ENCODE measurements around the gene COL5A1.

DNA sequence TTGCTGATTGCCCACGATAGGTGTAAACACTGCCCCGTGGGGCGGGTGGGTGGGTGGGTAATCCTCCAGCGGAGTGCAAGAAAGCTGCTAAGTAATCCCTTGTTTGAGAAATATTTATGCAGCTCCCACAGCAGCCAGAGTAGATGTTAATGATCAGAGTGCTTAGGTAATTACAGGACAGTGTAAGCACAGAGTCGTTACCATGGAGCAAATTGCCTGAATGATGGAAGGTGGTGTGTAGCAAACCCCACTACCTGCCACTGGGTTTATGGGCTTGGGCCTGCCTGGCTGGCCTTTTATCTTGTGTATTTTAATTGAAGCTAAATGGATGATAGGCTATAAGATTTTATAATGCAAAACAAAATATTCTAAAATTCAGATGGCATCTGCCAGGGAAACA lies 110.0 kb downstream of the COL5A1 start:
- TF ChIP-seq, protein P1, sequence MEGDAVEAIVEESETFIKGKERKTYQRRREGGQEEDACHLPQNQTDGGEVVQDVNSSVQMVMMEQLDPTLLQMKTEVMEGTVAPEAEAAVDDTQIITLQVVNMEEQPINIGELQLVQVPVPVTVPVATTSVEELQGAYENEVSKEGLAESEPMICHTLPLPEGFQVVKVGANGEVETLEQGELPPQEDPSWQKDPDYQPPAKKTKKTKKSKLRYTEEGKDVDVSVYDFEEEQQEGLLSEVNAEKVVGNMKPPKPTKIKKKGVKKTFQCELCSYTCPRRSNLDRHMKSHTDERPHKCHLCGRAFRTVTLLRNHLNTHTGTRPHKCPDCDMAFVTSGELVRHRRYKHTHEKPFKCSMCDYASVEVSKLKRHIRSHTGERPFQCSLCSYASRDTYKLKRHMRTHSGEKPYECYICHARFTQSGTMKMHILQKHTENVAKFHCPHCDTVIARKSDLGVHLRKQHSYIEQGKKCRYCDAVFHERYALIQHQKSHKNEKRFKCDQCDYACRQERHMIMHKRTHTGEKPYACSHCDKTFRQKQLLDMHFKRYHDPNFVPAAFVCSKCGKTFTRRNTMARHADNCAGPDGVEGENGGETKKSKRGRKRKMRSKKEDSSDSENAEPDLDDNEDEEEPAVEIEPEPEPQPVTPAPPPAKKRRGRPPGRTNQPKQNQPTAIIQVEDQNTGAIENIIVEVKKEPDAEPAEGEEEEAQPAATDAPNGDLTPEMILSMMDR (IDR thresholded peaks at IDR 0.05), result no peak
- TF ChIP-seq POLR2A (IDR thresholded peaks at IDR 0.05), result no peak
- no peak for TF ChIP-seq POLR2AphosphoS5 (IDR thresholded peaks at IDR 0.05)

Measured in upper lobe of left lung (tissue), 4 donors.